COLO829 (cell line): ENCODE measurements around the gene MORC2.

Source experiments
- DNase-seq: peaks from one replicate; pipeline ENCODE4 v3.0.0; 2012; ENCODE audit warnings: low spot score

MORC2 gene

DNA sequence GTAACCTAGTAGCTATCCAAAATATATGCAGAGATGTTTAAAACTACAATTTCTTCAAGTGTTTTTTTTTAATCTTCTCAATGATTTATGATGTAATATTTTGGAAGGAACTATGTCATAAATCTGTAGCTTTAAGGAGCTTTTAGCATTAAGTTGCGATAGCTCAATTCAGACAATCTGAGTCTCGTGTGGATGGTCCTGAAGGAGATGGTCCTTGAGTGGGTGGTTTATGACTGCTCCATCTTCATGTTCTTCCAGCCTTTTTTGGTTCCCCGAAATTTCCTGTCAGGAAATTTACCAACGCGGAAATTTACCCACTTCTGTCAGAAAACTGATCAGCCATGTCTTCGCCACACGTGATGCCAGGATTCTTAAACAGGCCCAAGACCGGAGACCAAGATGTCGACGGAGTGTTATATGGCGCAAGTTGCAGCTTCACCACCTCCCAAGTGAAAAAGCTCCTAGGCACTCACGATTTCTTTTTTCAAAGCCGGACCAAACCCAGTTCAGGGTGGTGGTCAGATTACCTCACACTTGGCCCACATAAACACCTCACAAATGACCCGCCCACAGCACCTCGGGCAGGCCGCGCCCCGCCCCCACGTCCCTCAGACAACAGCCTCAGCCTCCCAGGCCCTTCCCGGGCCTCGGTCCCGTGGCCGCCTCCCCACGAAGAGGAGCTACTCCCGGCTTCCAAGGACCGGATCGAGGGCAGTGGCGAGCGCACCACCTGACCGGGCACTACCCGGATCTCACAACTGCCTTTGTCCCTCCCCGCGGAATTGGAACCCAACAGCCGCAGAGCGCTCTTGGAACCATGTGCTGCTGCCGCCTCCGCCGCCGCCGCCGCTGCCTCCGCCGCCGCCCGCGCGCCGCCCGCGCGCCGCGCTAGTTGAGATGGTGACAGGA, at the start of gene MORC2:
Gene MORC2, minus strand, starts transcription at position 760 of the 909 bp plus-strand sequence. CDS start 885 bp downstream, outside the sequence.
- DNase-seq, result peak; percentile 28

- DNase-seq, result no peak
Measured at GRCh38 chr22:31005535-31005934, 37.0 kb upstream of the MORC2 start.

DNA sequence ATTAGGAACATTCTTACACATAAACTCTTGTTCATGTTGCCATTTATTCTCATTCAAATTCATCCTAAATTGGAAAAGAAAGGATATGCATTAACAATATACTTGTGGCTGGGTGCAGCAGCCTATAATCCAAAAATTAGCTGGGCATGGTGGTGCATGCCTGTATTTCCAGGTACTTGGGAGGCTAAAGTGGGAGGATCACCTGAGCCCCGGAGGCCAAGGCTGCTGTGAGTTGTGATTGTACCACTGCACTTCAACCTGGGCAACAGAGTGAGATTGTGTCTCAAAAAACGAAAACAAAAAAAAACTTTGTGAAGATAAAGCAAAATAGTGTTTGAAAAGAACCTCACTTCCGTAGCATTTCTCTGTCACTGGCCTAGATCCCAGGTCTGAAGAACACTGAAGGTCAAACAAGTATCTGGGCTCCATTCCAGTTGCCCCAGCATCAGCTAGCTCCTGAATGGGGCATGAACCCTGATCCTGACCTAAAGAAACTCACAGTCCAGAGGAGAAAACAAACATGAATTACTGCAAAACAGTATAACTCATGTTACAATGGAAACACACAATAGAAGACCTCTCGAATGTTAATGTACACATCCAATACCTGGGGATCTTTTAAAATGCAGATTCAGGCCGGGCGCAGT, 32.7 kb upstream of the MORC2 start:
- DNase-seq, result no peak

- DNase-seq, result no peak
Measured at GRCh38 chr22:30998329-30998728, 29.8 kb upstream of the MORC2 start.

DNA sequence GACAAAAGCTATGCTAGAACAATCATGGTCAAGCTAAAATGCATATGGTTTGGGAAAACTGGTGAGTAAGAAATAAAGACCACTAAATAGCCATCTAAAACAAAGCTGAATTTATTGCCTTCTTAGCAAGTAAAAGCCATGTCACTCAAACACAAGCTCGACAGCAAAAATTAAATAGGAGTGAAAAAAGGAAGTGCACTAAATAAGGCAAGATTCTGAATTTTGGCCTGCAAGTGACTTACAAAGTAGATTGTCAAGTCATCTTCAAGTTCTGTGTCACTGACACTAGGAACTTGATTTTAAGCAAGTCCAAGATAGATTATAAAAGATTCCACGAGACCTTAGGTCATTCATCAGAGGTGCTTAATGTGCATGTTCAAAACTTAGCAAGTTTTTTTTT, 27.9 kb upstream of the MORC2 start:
- DNase-seq, result no peak

DNA sequence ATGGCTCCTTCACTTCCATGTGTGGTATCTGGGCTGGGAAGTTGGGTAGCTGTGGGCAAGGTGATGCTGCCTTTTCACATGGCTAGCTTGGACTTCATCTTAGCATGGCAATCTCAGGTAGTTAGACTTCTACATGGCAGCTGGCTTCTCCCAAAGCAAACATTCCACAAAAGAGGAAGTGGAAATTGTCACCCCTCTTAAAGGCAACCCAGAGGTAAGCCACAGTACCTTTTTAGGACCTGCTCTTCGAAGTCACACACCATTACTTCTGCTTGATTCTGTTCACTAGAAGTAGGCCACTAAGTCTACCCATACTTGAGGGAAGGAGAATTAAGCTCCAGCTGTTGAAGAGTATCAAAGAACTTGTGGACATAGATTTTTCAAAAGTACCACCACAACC, 26.4 kb upstream of the MORC2 start:
- DNase-seq, result no peak

GRCh38 chr22:30992565-30992964, 24.0 kb upstream of the MORC2 start:
- DNase-seq, result no peak

GRCh38 chr22:30990690-30991089, 22.1 kb upstream of the MORC2 start:
- DNase-seq, result no peak

GRCh38 chr22:30989474-30989873, 20.9 kb upstream of the MORC2 start:
- no peak for DNase-seq

GRCh38 chr22:30985561-30986208, 17.1 kb upstream of the MORC2 start:
- DNase-seq, result no peak

- DNase-seq, result no peak
Measured at GRCh38 chr22:30984317-30984716, 15.7 kb upstream of the MORC2 start.

DNA sequence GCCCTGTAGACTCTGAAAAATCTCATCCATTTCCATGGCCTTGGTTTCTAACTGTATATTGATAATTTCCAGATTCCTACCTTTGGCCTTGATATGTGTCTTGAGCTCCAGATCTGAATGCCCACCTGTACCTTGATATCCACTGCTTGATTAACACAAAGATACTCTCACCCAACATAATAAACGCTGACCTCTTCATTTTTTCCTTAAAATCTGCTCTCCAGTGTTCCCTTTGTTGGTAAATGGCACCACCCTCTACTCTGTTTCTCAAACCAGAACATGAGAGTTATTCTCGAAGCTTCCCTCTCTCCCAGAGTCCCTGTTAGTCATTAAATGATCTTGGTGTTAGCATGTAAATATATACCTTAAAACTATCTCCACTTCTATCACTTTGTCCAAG, 13.9 kb upstream of the MORC2 start:
- no peak for DNase-seq

DNA sequence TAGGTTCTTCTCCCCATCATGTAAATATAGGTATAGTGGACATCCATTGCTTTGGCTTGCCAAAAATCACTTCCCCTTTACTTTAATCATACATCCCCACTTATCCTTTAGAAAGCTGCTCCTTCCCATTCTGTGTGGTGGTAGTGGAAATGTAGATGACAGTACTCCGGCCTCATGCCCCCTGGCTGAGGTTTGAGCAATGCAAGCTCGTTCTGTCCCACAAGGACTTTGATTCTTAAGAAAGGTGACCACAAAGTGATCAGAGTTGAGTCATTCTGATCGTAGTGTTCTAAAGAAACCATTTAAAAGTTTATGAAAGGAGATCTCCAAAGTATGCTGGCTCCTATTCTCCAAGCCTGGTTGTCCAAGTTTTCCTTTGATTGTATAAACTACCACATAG, 11.4 kb upstream of the MORC2 start:
- no peak for DNase-seq

DNA sequence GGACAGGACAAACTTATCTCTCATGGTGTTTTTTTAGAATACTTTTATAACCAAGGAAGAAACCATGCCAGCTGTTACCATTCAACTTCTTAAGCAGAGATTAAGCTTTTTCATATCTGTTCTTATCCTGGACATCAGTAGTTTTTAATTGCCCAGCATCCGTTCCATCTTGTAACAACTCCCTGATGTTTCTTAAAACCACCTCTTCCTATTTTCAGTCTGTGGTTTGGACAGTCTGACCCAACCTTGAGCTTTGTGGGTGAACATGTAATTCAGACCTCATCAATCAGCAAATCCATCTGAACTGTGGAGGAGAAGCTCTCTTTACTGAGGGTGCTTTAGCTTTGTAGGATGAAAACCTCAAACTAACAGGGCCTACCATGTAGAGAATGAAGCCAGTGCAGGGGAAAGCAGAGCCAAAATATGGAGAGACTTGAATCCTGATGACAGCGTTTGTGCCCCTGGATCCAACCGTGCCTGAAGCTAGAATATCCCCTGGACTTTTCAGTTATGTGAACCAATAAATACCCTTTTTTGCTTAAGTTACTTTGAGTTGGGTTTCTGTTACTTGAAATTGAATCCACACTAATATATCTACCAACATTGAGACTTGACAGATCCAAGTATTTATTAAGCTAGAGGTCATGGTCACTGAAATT, 9.9 kb upstream of the MORC2 start:
- no peak for DNase-seq

GRCh38 chr22:30970356-30970746, 1.8 kb upstream of the MORC2 start:
- no peak for DNase-seq

GRCh38 chr22:30969532-30970355, 1.2 kb upstream of the MORC2 start:
- DNase-seq, result peak; percentile 26

GRCh38 chr22:30968924-30969531, 454 bp upstream of the MORC2 start, which contains the start of gene TUG1:
Gene TUG1 (plus strand): TSS chr22:30969265.
- DNase-seq, result peak; percentile 100

DNA sequence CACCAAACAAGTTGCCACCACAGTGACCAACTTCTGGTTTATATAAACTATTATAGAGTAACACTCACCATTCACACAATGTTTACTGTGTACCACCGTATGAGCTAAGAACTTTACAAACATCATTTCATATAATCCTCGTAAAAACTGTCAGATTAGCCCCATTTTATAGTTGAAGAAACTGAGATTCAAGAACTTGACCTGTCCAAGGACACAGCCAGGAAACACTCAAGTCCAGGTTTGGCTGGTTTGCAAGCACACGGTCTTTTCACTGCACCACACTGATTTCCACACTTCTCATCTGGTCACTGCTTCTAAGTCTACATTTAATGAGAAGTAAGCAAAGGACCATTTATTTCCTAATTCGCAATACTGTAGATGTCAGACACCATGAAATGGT, 3.7 kb downstream of the MORC2 start:
- DNase-seq, result no peak

- no peak for DNase-seq
Measured at GRCh38 chr22:30955153-30955552, 13.4 kb downstream of the MORC2 start.

DNA sequence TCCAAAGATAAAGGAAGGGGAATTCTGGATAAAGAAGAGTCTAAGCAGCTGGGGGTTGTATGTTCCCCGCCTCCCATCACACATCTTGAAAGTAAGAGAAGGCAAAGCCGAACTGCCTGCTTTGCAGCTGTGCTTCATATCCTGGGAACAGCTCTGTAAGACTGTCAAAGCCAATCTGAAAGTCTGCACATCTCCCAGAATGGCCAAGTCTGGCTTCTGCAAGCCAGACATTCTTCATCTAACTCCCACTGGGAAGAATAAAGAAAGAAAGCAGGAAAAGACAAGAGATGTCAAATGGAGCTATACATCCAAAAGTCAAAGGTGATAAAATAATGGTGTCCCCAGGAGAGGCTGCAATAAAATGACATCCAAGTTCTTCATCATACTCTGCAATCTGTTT, 15.4 kb downstream of the MORC2 start:
- no peak for DNase-seq
